ENCODE measurements around the gene AKAP9.

AKAP9 gene

GRCh38 chr7:92119213-92119759, 178.6 kb downstream of the AKAP9 start:
- no peak for TF ChIP-seq MYC (IDR thresholded peaks at IDR 0.05; ENCODE audit: low read depth, low read length)
- TF ChIP-seq MAX (IDR thresholded peaks at IDR 0.05; ENCODE audit: low read depth, low read length), result no peak
- TF ChIP-seq CTCF (IDR thresholded peaks at IDR 0.05; ENCODE audit: low read depth, low read length), result no peak
- no peak for TF ChIP-seq POLR2A (IDR thresholded peaks at IDR 0.05; ENCODE audit: extremely low read depth, insufficient read length)
- no peak for DNase-seq (ENCODE audit: low read depth)
- H3K4me3 ChIP-seq (ENCODE audit: low read depth, low read length), result no peak overlapping the region

- no peak overlapping the region for H3K4me3 ChIP-seq (ENCODE audit: low read depth, low read length)
- no peak for TF ChIP-seq MAX (IDR thresholded peaks at IDR 0.05; ENCODE audit: low read depth, low read length)
- TF ChIP-seq CTCF (IDR thresholded peaks at IDR 0.05; ENCODE audit: low read depth, low read length), result no peak
- TF ChIP-seq POLR2A (IDR thresholded peaks at IDR 0.05; ENCODE audit: extremely low read depth, insufficient read length), result no peak
- TF ChIP-seq MYC (IDR thresholded peaks at IDR 0.05; ENCODE audit: low read depth, low read length), result no peak
These were observed 181.0 kb downstream of the AKAP9 start for GRCh38 chr7:92121681-92122080.

GRCh38 chr7:92131093-92131492, 190.4 kb downstream of the AKAP9 start:
- no peak for DNase-seq (ENCODE audit: low read depth)
- no peak overlapping the region for H3K4me3 ChIP-seq (ENCODE audit: low read depth, low read length)
- TF ChIP-seq MAX (IDR thresholded peaks at IDR 0.05; ENCODE audit: low read depth, low read length) (no peak), POLR2A (IDR thresholded peaks at IDR 0.05; ENCODE audit: extremely low read depth, insufficient read length) (no peak), MYC (IDR thresholded peaks at IDR 0.05; ENCODE audit: low read depth, low read length) (no peak), CTCF (IDR thresholded peaks at IDR 0.05; ENCODE audit: low read depth, low read length) (no peak)

More at GRCh38 chr7:92121681-92122080, 181.0 kb downstream of the AKAP9 start:
- DNase-seq (ENCODE audit: low read depth), result no peak

- DNase-seq (ENCODE audit: low read depth), result no peak
- TF ChIP-seq MAX (IDR thresholded peaks at IDR 0.05; ENCODE audit: low read depth, low read length), result no peak
- no peak for TF ChIP-seq POLR2A (IDR thresholded peaks at IDR 0.05; ENCODE audit: extremely low read depth, insufficient read length)
- TF ChIP-seq MYC (IDR thresholded peaks at IDR 0.05; ENCODE audit: low read depth, low read length), result no peak
- TF ChIP-seq CTCF (IDR thresholded peaks at IDR 0.05; ENCODE audit: low read depth, low read length), result no peak
- H3K4me3 ChIP-seq (ENCODE audit: low read depth, low read length), result peak overlapping the region; percentile 80
These were observed 191.2 kb downstream of the AKAP9 start for GRCh38 chr7:92131764-92132330.

GRCh38 chr7:92133133-92133736, 192.6 kb downstream of the AKAP9 start:
- peak overlapping the region; percentile 80 for H3K4me3 ChIP-seq (ENCODE audit: low read depth, low read length)
- DNase-seq (ENCODE audit: low read depth), result peak; percentile 49
- no peak for TF ChIP-seq MYC (IDR thresholded peaks at IDR 0.05; ENCODE audit: low read depth, low read length)
- TF ChIP-seq POLR2A (IDR thresholded peaks at IDR 0.05; ENCODE audit: extremely low read depth, insufficient read length), result no peak
- TF ChIP-seq MAX (IDR thresholded peaks at IDR 0.05; ENCODE audit: low read depth, low read length), result no peak
- no peak for TF ChIP-seq CTCF (IDR thresholded peaks at IDR 0.05; ENCODE audit: low read depth, low read length)
